Left lung (tissue), 10 donors: ENCODE results near the gene HNRNPF. TPM values are rescaled to one million over a fixed set of nuclear protein-coding genes. Genes with fewer than 3 reads are reported as not detected.

Experiments
- ATAC-seq: fragments of 200-7000 bp; cut with Tn5 transposase; one replicate; pipeline ENCODE4 v1.9.1; 2020; ENCODE audit warnings: moderate library complexity
- DNase-seq, 4 donors: peaks; one replicate each; pipeline ENCODE4 v3.0.0-alpha.2; 2013 to 2020
- H3K27ac ChIP-seq, 2 donors: fragments of 200-600 bp; sonication (generic) in 1 of 2; one replicate each; pipeline versions ENCODE4 v1.5.0 to v1.8.0; 2020 to 2021
- H3K27me3 ChIP-seq, 2 donors: fragments of 200-600 bp; sonication (generic) in 1 of 2; one replicate each; pipeline versions ENCODE4 v1.5.0 to v1.8.0; 2020 to 2021
- H3K36me3 ChIP-seq, 2 donors: fragments of 200-600 bp; sonication (generic) in 1 of 2; one replicate each; pipeline versions ENCODE4 v1.5.0 to v1.8.0; 2020 to 2021
- H3K4me1 ChIP-seq, 2 donors: fragments of 200-600 bp; one replicate each; pipeline ENCODE4 v1.8.0; 2021
- H3K4me3 ChIP-seq, 2 donors: fragments of 200-600 bp; sonication (generic) in 1 of 2; one replicate each; pipeline versions ENCODE4 v1.5.0 to v1.8.0; 2020 to 2021; ENCODE audit warnings: mild to moderate bottlenecking in 1 of 2
- H3K9me3 ChIP-seq, 2 donors: fragments of 200-600 bp; sonication (generic) in 1 of 2; one replicate each; pipeline versions ENCODE4 v1.5.0 to v1.8.0; 2020 to 2021
- CTCF ChIP-seq, 2 donors: fragments of 200-600 bp; sonication (generic) in 1 of 2; IDR thresholded peaks; one replicate each; pipeline versions ENCODE4 v1.5.0 to v1.8.0; 2021; ENCODE audit warnings: antibody characterized with exemption in 2 of 2
- intact Hi-C, 2 donors: fragments of 100-400 bp; cut with DNase I; formaldehyde crosslinking; loops; one replicate each; pipeline versions ENCODE4 v1.11.2 to v1.14.2; 2022
- polyA plus RNA-seq, 6 donors: library from polyadenylated mRNA; unstranded; fragments of 120-200 nt; gene quantifications; one replicate each; pipeline ENCODE4 v1.2.1, GENCODE V29; 2013; ENCODE audit not compliant: insufficient read length in 6 of 6
- total RNA-seq, 2 donors: library from RNA; stranded (reverse); fragmentation: NEBNext Ultra II Directional; extraction: Animal tissue kit (Norgen Biotek cat#: 25700); gene quantifications; one replicate each; pipeline ENCODE4 v1.2.1, GENCODE V29; 2021
- donor health status: DM: no; HTN: yes; CAD: no.
- donor health status: DM: no; HTN: no; CAD: no.

The HNRNPF gene
- total and polyA plus RNA-seq, 8 donors: 161 to 230 (median 175) TPM

GRCh38 chr10:43421201-43421507 lies 12.2 kb upstream of the HNRNPF start:
- no peak for TF ChIP-seq CTCF (IDR thresholded peaks at IDR 0.05)
- intact Hi-C loops: no loop called here
- ATAC-seq: no peak

GRCh38 chr10:43420369-43421200 lies 11.6 kb upstream of the HNRNPF start:
- Histone ChIP-seq H3K4me1 (peaks cover 0 to 41% of the 10 kb centered on the region in 2 donors), H3K4me3 (peak overlapping the region; percentile 51 to 56), H3K27me3 (no peaks in the 10 kb centered on the region), H3K9me3 (no peaks in the 10 kb centered on the region), H3K27ac (peak overlapping the region; percentile 99 to 100), H3K36me3 (no peaks in the 10 kb centered on the region)
- intact Hi-C loops: no loop called here
- ATAC-seq (peak; percentile 98), DNase-seq (peak; percentile 81 to 96 (median 92))
- no peak for TF ChIP-seq CTCF (IDR thresholded peaks at IDR 0.05)

More at GRCh38 chr10:43421201-43421507, 12.2 kb upstream of the HNRNPF start:
- H3K9me3 ChIP-seq: no peaks in the 10 kb centered on the region
- peak overlapping the region; percentile 51 to 56 for H3K4me3 ChIP-seq
- no peaks in the 10 kb centered on the region for H3K36me3 ChIP-seq
- peak overlapping the region; percentile 99 to 100 for H3K27ac ChIP-seq
- H3K4me1 ChIP-seq: peaks cover 0 to 41% of the 10 kb centered on the region in 2 donors
- no peak for DNase-seq
- H3K27me3 ChIP-seq: no peaks in the 10 kb centered on the region

- ATAC-seq (no peak), DNase-seq (no peak)
- TF ChIP-seq CTCF (IDR thresholded peaks at IDR 0.05): no peak
- H3K36me3 ChIP-seq: no peaks in the 10 kb centered on the region
- intact Hi-C loops: no loop called here
- no peaks in the 10 kb centered on the region for H3K9me3 ChIP-seq
- H3K27ac ChIP-seq: peak overlapping the region; percentile 99 to 100
- peak overlapping the region; percentile 51 to 56 for H3K4me3 ChIP-seq
- peaks cover 0 to 41% of the 10 kb centered on the region in 2 donors for H3K4me1 ChIP-seq
- H3K27me3 ChIP-seq: no peaks in the 10 kb centered on the region
These were observed 11.0 kb upstream of the HNRNPF start for GRCh38 chr10:43419997-43420368.

GRCh38 chr10:43417950-43418768 lies 9.2 kb upstream of the HNRNPF start:
- DNase-seq (no peak), ATAC-seq (no peak)
- Histone ChIP-seq H3K27ac (peak overlapping the region; percentile 7 to 83), H3K4me1 (peaks cover 0 to 41% of the 10 kb centered on the region in 2 donors), H3K36me3 (no peaks in the 10 kb centered on the region), H3K9me3 (no peaks in the 10 kb centered on the region), H3K27me3 (no peaks in the 10 kb centered on the region), H3K4me3 (no peak overlapping the region)
- no peak for TF ChIP-seq CTCF (IDR thresholded peaks at IDR 0.05)
- intact Hi-C loops: no loop called here

GRCh38 chr10:43415544-43415943 lies 6.6 kb upstream of the HNRNPF start:
- ATAC-seq: no peak
- DNase-seq: no peak
- intact Hi-C loops: no loop called here

More at GRCh38 chr10:43415544-43415943, 6.6 kb upstream of the HNRNPF start:
- TF ChIP-seq CTCF (IDR thresholded peaks at IDR 0.05): no peak
- Histone ChIP-seq H3K9me3 (no peaks in the 10 kb centered on the region), H3K36me3 (no peaks in the 10 kb centered on the region), H3K27ac (no peak overlapping the region), H3K4me1 (peaks cover 0 to 31% of the 10 kb centered on the region in 2 donors), H3K4me3 (no peak overlapping the region), H3K27me3 (no peaks in the 10 kb centered on the region)
